Limb (tissue), 2 donors: ENCODE results near the gene SPEF2.
A peak's percentile ranks its signal among the peaks of the same experiment; 100 is the strongest.

Source experiments
- DNase-seq, 2 donors: peaks; one replicate each; pipeline ENCODE4 v3.0.0-alpha.2; 2016; ENCODE audit errors: extremely low spot score in 2 of 2

Gene SPEF2

DNA sequence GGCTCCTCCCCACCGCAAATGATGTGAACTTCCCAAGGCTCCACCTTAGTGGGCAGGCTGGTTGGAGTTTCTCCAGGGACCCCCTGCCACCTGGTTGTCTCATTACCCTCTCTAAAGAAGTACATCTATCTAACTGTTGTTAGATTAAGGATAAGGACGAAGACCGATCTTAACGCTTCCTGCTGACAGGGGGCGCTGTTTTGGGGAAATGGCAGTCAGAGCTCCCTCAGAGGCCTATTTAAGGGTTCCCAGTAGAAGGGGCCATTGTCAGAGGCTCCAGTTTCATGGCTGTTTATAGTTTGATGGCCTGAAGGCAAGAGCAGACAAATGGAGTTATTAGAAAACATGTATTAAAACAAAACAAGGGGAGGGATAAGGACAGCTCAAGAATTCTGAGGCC is 100.1 kb downstream of the SPEF2 start:
- DNase-seq: no peak

DNA sequence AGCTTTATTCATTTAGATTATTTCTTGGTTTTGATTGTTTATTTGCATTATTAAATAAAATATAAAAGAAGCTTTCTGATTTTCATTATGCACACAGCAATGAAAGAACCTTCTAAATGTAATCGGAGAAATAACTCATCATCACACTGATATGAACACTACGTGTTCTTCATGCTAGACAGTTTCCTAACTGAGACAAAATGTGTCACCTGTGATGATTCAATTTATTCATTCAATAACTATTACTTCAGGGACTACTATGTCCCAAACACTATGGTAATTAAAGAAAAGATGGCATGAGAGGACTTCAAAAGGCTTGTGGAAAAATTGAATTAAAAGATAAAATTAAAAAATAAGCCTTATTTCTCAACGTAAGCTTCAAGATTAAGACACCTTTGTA is 118.1 kb downstream of the SPEF2 start:
- no peak for DNase-seq

- no peak for DNase-seq
Measured at GRCh38 chr5:35736280-35736679, 118.6 kb downstream of the SPEF2 start.

GRCh38 chr5:35741126-35741716 is 123.6 kb downstream of the SPEF2 start:
- DNase-seq: no peak

DNA sequence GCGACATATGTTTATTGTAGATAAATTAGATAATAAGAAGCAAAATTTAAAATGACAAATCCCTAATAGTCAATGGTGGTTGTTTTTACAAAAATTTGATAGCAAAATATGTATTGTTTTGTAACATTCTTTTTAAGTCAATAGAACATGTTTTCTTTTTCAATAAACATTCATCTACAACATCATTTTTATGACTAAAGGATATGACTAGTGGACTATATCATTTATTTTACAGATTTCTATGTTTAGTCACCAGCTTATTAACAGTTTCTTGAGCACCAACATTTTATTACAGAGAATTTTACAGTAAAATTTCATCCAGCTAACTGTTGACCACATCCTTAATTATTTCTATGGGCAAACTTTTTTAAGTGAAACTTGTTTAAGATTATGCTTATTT is 124.3 kb downstream of the SPEF2 start:
- no peak for DNase-seq

GRCh38 chr5:35743644-35744043 is 126.0 kb downstream of the SPEF2 start:
- DNase-seq: no peak

DNA sequence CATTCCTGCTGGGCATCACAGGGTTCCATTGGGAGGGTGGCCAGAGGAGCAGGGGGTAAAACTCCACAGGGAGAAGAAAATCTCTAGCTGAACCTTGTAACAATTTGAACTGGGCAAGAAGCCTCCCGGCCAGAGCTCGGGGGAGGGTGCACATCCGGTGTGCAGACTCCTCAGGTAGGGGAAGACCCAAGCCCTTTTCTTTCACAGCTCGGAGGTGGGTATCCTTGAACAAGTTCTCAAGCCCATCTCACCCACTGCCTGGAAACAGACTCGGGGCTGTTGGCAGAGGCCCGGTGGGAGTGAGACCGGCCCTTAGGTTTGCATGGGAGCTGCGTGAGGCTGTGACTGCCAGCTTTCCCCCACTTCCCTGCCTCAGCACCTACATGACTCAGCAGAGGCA is 127.5 kb downstream of the SPEF2 start:
- no peak for DNase-seq

GRCh38 chr5:35745660-35746059 is 128.0 kb downstream of the SPEF2 start:
- DNase-seq: no peak

DNA sequence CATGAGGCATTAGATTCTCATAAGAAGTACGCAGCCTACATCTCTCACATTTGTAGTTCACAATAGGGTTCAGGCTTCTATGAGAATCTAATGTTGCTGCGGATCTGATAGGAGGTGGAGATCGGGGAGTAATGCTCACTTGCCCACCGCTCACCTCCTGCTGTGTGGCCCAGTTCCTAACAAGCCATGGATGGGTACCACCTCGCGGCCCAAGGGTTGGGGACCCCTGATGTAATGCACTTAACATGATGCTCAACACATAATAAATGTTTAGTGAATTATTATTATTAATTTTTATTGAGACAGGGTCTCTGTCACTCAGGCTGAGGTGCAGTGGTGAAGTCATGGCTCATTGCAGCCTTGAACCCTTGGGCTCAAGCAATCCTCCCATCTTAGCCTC is 134.3 kb downstream of the SPEF2 start:
- DNase-seq: no peak

- no peak for DNase-seq
Measured at GRCh38 chr5:35753500-35753899, 135.8 kb downstream of the SPEF2 start.

DNA sequence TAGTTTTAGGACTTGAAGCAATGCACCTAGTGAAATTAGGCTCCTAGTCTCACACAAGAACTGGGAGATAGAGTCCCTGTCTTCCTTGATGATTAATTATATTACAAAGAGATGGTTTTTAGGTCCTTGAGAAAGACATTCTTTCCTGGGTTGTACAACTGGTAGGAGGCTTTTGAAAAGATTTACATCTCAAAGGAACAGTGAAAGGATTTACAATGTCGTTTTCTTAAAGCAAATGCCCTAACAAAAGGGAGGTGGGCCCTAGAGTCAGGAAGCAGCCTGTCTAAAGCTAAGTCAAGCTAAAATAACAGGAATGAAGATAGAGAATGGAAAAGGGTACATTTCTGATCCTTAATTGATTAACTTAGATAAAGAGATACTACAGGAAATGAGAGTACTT is 136.8 kb downstream of the SPEF2 start:
- no peak for DNase-seq

DNA sequence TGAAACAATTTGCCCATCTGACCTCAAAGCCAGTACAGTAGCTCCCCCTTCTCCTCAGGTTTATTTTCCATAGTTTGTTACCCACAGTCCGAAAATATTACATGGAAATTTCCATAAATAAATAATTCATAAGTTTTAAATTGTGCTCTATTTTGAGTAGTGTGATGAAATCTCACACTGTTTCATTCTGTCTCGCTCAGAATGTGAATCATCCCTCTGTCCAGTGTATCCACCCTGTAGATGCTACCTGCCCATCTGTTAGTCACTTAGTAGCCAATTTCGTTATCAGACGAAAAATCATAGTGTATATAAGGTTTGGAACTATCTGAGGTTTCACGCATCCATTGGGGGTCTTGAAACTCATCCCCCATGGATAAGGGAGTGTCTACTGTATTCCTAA is 138.3 kb downstream of the SPEF2 start:
- DNase-seq: no peak

GRCh38 chr5:35758151-35758724 is 140.6 kb downstream of the SPEF2 start:
- DNase-seq: no peak

DNA sequence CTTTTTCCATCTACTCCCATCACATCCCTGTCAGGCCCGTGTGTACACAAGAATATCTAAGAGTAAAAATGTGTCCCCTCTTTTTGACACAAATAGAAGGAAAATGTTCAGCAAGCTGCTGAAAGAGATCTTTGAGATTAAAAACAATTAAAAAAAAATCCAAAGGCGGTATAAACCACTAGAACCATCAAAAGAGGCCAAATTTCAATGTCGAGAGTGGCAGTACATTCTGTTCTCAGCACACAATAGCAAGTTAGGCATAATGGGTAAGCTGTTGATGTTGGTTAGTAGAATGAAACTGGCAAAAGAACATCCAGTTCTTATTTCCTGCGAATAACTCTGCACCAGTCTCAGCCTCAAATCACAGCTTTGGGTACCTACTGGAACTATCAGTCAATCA is 143.9 kb downstream of the SPEF2 start:
- no peak for DNase-seq

DNA sequence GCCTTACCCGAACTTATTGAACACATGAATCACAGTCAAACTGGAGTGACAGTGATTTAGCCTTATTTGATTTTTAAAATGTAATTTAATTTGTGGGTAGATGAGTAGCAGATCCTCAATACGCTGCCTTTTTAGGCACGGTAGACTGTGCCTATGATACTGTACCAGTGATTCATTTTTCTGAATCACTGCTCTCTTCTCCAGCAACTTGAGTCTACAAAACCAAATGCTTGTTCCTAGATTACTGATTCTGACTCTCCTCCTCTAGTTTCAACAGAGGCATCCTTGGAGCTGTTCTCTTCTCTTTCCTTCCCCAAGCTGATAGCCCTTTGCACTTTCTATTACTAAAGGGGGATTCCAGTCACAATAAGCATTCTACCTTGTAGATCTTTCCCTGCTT is 144.7 kb downstream of the SPEF2 start:
- no peak for DNase-seq

DNA sequence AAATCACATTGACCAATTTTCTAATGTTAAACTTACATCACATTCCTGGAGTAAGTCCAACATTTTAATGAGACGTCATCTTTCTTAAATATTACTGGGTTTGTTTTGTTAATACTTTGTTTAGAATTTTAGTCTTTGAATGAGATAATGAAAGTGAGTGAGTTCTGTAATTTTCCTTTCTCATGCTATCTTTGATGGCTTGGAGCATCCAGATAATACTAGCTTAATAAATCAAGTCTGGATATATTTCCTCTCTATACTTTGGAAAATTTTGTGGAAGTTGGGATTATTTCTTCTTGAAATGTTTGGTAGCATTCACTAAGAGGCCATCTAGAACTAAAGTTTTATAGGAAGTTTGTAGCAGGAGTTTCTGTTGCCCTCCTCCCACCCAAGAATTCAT is 148.3 kb downstream of the SPEF2 start:
- DNase-seq: no peak

DNA sequence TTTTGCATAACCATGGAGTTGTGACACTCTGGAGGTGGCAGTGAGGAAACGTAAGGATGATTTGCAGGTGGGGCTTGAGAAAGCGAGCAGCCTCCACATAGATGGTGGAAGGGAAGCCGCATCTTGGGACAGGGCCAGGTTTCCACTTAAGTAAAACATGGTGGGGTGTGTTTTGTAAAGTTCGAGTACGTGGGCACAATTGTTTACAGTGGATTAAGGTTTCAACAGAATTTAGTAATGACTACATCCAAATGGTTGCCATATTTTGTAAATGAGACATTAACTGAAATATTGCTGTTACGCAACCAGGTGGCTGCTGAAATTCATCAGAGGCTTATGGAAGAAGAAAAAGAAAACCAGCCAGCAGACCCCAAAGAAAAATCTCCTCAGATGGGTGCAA is 153.6 kb downstream of the SPEF2 start:
- DNase-seq: no peak

GRCh38 chr5:35771839-35772238 is 154.2 kb downstream of the SPEF2 start:
- no peak for DNase-seq

DNA sequence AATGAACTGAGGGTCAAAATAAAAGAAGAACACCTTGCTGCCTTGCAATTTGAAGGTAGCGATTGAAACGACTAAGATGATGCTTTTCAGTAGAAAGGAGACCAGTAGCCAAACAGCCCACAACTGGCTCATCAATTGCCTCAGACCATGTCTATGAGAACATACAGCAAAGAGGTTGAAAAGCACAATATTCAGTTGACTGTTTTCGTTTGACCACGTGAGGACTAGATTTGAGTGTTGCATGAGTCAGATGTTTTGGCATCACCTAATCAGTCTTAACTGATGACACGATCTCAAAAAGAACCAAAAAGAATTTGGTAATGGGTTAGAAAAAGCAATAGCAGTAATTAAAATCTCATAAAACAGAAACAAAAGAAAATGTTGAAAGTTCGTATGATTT is 156.3 kb downstream of the SPEF2 start:
- DNase-seq: no peak

- no peak for DNase-seq
Measured at GRCh38 chr5:35776757-35777156, 159.1 kb downstream of the SPEF2 start.

DNA sequence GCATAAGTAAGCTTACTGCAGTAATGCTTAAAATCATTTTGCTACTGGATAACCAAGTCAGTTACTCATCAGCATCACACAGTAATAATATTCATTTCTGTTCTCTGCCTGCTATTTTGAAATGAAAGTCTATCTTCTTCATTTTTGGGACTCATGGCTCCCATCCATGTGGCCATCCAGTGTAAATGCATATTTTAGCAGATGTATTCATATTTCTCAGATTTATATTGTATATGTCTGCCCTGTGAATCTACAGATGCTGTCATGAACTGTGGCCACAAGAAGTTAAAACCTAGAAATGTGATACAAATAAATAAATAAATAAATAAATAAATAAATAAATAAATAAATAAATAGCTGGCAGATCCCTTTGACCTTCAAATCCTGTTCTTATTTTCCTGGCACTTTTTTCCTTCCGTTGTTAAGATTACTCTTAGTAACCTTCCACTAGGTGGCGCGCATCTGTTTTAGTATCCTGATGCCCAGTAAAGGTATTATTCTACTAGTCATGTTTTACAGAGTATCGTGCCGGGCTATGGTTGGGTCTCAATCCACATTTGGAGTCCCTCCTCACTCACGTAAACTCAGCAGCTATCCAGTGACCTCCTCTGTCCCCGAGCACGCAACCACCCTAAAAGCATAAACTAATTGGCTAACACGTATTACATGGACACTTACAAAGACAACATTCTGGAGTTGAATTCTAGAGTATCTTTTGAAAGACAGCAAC is 159.9 kb downstream of the SPEF2 start:
- peak; percentile 49 to 78 for DNase-seq

DNA sequence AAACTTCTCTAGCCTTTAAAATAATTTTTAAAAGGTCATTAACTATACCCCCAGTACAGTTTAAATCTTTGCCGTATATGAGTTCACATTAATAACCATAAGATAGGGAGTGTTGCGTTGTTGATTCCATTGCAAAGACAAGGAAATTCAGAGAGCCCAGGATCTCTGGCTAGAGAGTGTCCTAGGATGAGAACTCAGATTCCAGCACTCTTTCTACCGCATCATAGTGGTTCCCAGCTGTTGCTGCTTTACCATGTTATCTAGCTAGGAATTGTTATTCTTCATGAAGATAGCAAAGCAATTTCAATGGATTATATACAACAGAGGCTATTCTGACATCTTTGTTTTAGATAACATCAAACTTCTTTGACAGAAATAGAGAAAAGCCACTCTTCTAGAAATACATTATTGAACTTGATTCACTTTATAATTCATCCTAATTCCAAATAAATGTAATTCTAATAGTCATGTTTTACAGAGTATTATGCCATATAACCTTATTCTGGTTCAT is 160.7 kb downstream of the SPEF2 start:
- DNase-seq: no peak

DNA sequence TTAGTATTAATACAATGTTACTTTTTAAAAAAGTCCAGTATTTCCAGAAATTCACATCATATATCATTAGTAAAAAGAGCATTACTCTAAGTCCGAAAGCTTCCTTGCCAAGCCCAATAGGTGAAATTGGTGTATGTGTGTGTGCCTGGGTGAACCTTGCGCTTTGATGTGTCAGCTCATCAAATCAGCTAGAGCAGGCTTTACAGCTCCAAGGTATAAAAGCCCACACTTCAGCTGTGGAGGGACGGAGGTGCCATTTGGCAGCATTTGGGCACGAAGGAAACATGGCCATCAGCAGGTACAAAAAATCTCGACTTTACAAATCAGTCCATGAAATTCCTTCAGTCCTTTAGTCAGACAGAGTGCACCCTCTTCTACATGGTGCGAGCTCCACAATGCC is 162.6 kb downstream of the SPEF2 start:
- no peak for DNase-seq
